Anterior cingulate cortex (tissue), 58 donors: ENCODE results near the gene TRIP10.

Experiments
- DNase-seq, 58 donors: peaks; one replicate each; lab custom pipeline; 2025; lab: John Stamatoyannopoulos, UW

The TRIP10 gene

DNA sequence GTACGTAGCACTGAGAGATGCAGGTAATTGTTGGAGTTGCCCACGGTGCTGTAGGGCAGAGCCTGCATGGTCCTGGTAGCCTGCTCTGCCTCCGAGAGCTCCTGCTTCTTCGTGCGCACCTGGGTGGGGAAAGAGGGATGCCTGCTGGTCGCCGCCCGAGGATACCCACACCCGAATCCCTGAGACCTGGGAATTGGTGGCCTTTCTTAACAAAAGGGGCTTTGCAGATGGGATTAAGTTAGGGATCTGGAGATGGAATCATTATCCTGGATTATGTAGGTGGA lies 28.5 kb upstream of the TRIP10 start:
- no peak for DNase-seq

GRCh38 chr19:6711605-6712004 lies 27.9 kb upstream of the TRIP10 start:
- no peak for DNase-seq

- DNase-seq, result no peak
Measured at GRCh38 chr19:6712231-6712630, 27.2 kb upstream of the TRIP10 start.

DNA sequence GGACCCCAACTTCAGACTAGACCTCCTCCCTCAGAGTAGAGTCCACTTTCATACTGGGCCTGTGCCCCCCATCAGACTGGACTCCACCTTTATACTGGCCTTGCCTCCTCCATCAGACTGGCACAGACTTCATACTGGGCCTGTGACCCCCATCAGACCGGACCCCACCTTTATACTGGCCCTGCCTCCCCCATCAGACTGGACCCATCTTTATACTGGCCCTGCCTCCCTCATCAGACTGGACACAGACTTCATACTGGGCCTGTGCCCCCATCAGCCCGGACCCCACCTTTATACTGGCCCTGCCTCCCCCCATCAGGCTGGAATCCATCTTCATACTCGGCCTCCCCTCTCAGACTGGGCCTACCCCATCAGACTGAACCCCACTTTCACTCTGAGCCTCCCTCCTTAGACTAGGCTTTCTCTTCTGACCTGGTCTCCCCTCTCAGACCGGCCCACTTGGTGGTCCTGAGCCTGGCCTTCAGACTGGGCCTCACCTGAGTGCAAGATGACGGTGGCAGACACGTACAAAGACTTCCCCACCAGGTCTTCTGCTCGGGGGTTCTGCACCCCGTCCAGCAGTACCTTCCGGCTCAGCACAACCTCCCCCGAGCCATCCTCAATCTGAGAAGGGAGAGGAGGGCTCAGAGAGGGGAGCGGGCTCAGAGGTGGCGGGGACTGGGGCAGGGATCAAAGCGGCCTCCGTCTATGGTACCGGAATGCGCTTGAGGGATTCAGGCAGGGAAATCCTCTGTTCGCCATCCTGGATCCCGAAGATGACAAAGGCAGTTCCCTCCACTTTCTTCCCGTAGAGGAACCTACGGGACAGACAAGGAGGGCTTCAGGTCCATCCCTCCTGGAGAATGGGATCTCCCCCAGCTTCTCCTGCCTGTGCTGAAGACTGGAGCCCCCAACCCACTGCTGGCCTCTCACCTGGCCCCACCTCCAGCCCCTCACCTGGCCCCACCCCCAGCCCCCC lies 26.5 kb upstream of the TRIP10 start:
- no peak for DNase-seq

DNA sequence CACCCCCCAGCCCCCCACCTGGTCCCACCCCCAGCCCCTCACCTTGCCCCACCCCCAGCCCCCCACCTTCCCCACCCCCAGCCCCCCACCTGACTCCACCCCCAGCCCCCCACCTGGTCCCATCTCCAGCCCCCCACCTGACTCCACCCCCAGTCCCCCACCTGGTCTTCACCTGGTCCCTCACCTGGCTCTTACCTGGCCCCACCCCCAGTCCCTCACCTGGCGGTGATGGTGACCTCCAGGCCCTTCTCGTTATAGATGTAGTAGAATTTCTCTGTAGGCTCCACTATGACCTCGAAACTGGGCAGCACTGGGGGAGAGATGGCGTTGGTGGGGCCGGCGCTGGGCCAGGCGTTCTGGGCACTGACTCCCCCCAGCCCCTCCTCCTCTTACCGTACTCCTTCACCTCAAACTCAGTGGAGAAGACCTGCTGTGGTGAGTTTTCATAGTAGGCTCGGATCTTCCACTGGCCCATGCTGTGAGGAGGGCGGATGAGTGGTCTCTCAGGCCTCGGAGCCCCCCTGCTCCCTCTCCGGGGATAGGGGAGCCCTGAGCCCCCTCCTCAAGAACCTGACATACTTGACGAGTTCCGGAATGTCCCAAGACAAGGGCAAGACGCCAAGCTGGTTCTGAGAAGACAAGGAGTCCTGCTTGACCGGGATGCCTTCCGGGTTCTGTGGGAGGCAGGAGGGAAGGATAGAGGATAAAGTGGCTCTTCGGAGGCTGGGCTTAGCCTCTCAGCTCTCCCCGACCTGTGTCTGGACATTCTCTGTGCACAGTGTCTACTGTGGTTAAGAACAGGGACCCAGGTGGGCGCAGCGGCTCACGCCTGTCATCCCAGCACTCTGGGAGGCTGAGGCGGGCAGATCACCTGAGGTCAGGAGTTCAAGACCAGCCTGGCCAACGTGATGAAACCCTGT lies 25.4 kb upstream of the TRIP10 start:
- DNase-seq, result no peak

- DNase-seq, result no peak
Measured at GRCh38 chr19:6714749-6715555, 24.5 kb upstream of the TRIP10 start.

GRCh38 chr19:6716610-6716970 lies 22.9 kb upstream of the TRIP10 start:
- no peak for DNase-seq

- no peak for DNase-seq
Measured at GRCh38 chr19:6717036-6717435, 22.4 kb upstream of the TRIP10 start.

DNA sequence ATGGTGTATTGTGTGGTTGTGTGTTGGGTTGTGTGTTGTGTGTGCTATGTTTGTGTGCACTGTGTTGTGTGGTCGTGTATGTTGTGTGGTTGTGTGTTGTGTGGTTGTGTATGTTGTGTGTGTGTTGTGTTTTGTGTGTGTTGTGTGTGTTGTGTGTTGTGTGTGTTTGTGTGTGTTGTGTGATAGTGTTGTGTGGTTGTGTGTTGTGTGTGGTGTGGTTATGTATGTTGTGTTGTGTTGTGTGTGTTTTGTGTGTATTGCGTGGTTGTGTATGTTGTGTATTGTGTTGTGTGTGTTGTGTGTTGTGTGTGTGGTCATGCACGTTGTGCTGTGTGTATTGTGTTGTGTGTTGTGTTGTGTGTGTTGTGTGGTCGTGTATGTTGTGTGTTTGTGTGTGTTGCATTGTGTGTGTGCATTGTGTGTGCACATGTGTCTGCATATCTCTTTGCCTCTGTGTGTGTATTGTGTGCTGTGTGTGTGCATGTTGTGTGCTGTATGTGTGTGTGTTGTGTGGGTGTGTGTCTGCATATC lies 22.0 kb upstream of the TRIP10 start:
- no peak for DNase-seq

GRCh38 chr19:6718111-6718740 lies 21.3 kb upstream of the TRIP10 start:
- no peak for DNase-seq

DNA sequence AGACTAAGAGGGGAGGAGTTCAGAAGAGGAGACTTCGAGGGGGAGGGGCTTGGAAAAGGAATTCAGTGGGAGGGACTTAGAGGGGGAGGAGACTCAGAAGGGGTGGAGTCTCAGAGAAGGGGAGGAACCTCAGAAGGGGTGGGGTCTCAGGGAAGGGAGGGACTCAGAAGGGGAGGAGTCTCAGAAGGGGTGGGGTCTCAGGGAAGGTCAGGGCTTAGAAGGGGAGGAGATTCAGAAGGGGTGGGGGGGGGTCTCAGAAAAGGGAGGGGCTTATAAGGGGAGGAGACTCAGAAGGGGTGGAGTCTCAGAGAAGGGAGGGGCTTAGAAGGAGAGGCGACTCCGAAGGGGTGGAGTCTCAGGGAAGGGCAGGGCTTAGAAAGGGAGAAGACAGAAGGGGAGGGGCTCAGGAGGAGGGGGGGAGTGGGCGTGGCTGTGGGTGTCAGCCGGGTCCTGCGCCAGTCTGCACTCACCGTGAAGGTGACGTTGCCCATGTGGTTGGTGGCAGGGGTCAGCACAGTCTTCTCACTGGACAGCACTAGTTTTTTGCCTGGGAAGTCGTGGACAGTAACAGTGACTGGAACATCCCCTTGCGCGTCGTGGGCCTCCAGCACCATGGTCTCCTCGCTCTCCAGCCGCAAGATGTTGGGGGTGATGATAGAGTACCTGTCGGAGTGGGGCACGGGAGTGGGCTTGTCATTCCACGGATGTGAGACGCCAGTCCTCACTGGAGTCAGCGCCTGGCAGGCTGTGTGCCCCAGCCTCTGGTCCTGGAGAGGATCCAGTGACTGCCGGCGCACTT lies 20.5 kb upstream of the TRIP10 start:
- DNase-seq, result peak in 34 of 58 donors; percentile 2 to 57 (median 30)

DNA sequence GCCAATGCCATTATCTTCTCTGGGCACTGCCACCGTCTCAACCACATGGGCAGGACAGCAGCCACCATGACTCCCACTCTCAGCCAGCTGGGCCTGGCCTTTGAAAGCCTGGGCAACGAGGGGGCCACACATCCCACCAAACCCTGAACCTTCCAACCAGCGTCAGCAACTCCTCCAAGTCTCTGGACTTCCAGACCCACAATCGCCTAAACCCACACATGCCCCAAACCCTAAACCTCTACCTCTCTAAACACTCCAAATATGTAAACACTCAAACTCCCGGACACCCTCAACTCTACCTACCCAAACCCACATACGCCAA lies 20.0 kb upstream of the TRIP10 start:
- DNase-seq, result peak in 4 of 58 donors; percentile 12 to 43 (median 22)

GRCh38 chr19:6719992-6720368 lies 19.5 kb upstream of the TRIP10 start:
- DNase-seq, result no peak

DNA sequence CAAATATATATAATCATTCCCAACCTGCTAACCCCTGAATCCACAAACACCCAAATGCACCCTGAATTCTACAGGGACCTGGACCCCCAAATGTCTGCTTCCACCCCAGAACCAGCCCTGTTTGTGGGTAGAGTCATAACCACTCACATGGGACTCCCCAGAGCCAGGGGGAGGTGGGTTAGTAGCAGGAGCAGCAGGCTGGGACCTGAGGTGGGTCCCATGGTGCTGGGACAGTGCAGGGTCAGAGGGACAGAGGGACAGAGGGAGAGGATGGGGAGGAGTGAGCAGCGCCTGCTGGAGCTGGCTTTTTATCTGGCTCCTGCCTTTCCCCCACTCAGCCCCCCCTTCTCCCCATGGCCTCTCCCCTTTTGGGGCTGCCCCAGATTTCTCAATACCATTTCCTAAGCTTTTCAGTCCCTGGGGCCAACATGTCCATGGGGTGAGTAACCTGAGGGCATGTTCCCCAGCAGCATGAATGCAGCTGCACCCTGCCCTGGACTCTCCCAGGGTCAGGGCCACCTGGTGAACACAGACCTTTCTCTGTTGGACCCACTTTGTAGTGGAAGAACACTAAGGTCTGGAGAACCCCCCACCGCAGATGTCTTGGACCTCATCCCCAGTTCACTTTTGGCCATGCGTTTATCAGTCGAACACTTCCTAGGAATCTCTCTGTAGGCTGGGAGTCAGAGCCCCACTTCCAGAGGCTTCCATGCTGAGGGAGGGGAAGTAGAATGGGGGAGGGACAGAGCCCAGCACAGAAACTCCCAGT lies 18.9 kb upstream of the TRIP10 start, which contains the start of gene C3:
TSS of gene C3 (minus strand) at position 282 of the 769 bp plus-strand sequence. CDS start at position 221, 61 bp downstream.
- DNase-seq, result peak in 12 of 58 donors; percentile 2 to 68 (median 18)

- no peak for DNase-seq
Measured at GRCh38 chr19:6721138-6721474, 18.4 kb upstream of the TRIP10 start.

DNA sequence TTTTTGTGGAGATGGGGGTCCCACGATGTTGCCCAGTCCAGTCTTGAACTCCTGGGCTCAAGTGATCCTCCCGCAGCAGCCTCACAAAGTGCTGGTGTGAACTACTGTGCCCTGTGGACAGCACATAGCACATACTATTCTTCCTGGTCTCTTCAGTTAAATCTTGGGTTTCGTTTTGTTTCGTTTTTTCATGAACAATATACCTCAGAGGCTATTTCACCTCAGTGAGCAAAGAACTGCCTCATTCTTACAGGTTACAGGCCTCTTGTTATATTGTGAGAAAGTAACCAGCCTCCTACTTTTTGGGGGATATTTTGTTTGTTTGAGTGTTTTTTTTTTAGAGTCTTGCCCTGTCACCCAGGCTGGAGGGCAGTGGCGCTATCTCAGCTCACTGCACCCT lies 17.7 kb upstream of the TRIP10 start:
- no peak for DNase-seq

- peak in 3 of 58 donors; percentile 11 to 30 (median 11) for DNase-seq
Measured at GRCh38 chr19:6723108-6723618, 16.3 kb upstream of the TRIP10 start.

GRCh38 chr19:6723738-6724137 lies 15.7 kb upstream of the TRIP10 start:
- DNase-seq, result peak in 1 of 58 donors; percentile 4
